SK-N-SH treated with all-trans-retinoic acid at 6 μM for 48 hours (cell line): Measurements from ENCODE around the gene INO80C.

Experiments
- CREB5 ChIP-seq: fragments of 250-450 bp; sonication (Bioruptor Pico); IDR thresholded peaks from 2 replicates; pipeline ENCODE4 v1.5.1; 2020; ENCODE audit warnings: low read depth, mild to moderate bottlenecking, moderate library complexity
- ISL1 ChIP-seq: fragments of 250-450 bp; sonication (Bioruptor Pico); IDR thresholded peaks from 2 replicates; pipeline ENCODE4 v2.1.2; 2022; ENCODE audit warnings: mild to moderate bottlenecking, moderate library complexity
- PATZ1 ChIP-seq: fragments of 250-450 bp; sonication (Bioruptor Pico); IDR thresholded peaks from 2 replicates; pipeline ENCODE4 v1.8.0; 2020; ENCODE audit warnings: mild to moderate bottlenecking, moderate library complexity, borderline replicate concordance
- TSHZ2 ChIP-seq: fragments of 250-450 bp; sonication (Bioruptor Pico); IDR thresholded peaks from 2 replicates; pipeline ENCODE4 v1.5.0; 2020; ENCODE audit warnings: mild to moderate bottlenecking, moderate library complexity
- ZFP3 ChIP-seq: fragments of 250-450 bp; sonication (Bioruptor Pico); IDR thresholded peaks from 2 replicates; pipeline ENCODE4 v1.5.0; 2020; ENCODE audit warnings: mild to moderate bottlenecking, moderate library complexity
- ZNF70 ChIP-seq: fragments of 450-650 bp; formaldehyde crosslinking; IDR thresholded peaks from 2 replicates; pipeline ENCODE4 v1.5.0; 2020; ENCODE audit warnings: mild to moderate bottlenecking, moderate library complexity
- ZNF8 ChIP-seq: fragments of 450-650 bp; formaldehyde crosslinking; IDR thresholded peaks from 2 replicates; pipeline ENCODE4 v1.5.0; 2020; ENCODE audit warnings: mild to moderate bottlenecking, moderate library complexity

GRCh38 chr18:35522130-35522959 lies 24.6 kb upstream of the INO80C start:
- TF ChIP-seq ZNF8 (no peak), TSHZ2 (CRISPR knock-in tag) (no peak), PATZ1 (CRISPR knock-in tag) (no peak), ZNF70 (no peak), ISL1 (no peak), ZFP3 (CRISPR knock-in tag) (no peak), CREB5 (CRISPR knock-in tag) (no peak)
